H9 (cell line): Measurements from ENCODE around the gene ARHGAP24. TPM values are rescaled to one million over a fixed set of nuclear protein-coding genes. Genes with fewer than 3 reads are reported as not detected.

Experiments
- DNase-seq: peaks from one replicate; pipeline ENCODE4 v3.0.0-alpha.2; 2017
- H2AFZ ChIP-seq: one replicate; pipeline ENCODE4 v1.6.1; 2013; ENCODE audit warnings: mild to moderate bottlenecking, low read length, control low read depth, moderate library complexity
- H2AK5ac ChIP-seq: 2 replicates; pipeline ENCODE4 v1.6.1; 2013; ENCODE audit warnings: low read length, control low read depth, mixed read lengths; ENCODE audit not compliant: insufficient read length
- H2BK120ac ChIP-seq: one replicate; pipeline ENCODE4 v1.6.1; 2013; ENCODE audit warnings: low read depth, mild to moderate bottlenecking, low read length, control low read depth, inconsistent platforms; ENCODE audit not compliant: poor library complexity, severe bottlenecking
- H2BK12ac ChIP-seq: 2 replicates; pipeline ENCODE4 v1.6.1; 2013; ENCODE audit warnings: low read length, control low read depth, mixed read lengths, low read depth; ENCODE audit not compliant: insufficient read length
- H2BK15ac ChIP-seq: 2 replicates; pipeline ENCODE4 v1.6.1; 2013; ENCODE audit warnings: low read depth, low read length, control low read depth
- H2BK20ac ChIP-seq: one replicate; pipeline ENCODE4 v1.6.1; 2013; ENCODE audit warnings: low read depth, mild to moderate bottlenecking, low read length, control low read depth, inconsistent platforms; ENCODE audit not compliant: poor library complexity, severe bottlenecking
- H2BK5ac ChIP-seq: 2 replicates; pipeline ENCODE4 v1.6.1; 2013; ENCODE audit warnings: low read length, control low read depth, mixed read lengths; ENCODE audit not compliant: insufficient read length
- H3K14ac ChIP-seq: 2 replicates; pipeline ENCODE4 v1.6.1; 2013; ENCODE audit warnings: low read length, control low read depth; ENCODE audit not compliant: insufficient read depth
- H3K18ac ChIP-seq: 2 replicates; pipeline ENCODE4 v1.6.1; 2013; ENCODE audit warnings: low read depth, mild to moderate bottlenecking, mixed read lengths, low read length, control low read depth; ENCODE audit not compliant: insufficient read length
- H3K23ac ChIP-seq: 2 replicates; pipeline ENCODE4 v1.6.1; 2013; ENCODE audit warnings: low read length, control low read depth, mixed read lengths, low read depth; ENCODE audit not compliant: insufficient read length
- H3K23me2 ChIP-seq: 2 replicates; pipeline ENCODE4 v1.6.1; 2013; ENCODE audit warnings: low read depth, mild to moderate bottlenecking, mixed read lengths, low read length, control low read depth; ENCODE audit not compliant: insufficient read length, poor library complexity, severe bottlenecking
- H3K27ac ChIP-seq: 2 replicates; pipeline ENCODE4 v1.5.1; 2013; ENCODE audit warnings: low read length, control low read depth, mixed read lengths, low read depth; ENCODE audit not compliant: insufficient read length
- H3K27me3 ChIP-seq: 2 replicates; pipeline ENCODE4 v1.6.1; 2013; ENCODE audit warnings: low read length, control low read depth, inconsistent platforms; ENCODE audit not compliant: insufficient read depth
- H3K4ac ChIP-seq: 2 replicates; pipeline ENCODE4 v1.6.1; 2013; ENCODE audit warnings: low read depth, mild to moderate bottlenecking, control low read depth, inconsistent platforms, low read length, moderate library complexity
- H3K4me1 ChIP-seq: 2 replicates; pipeline ENCODE4 v1.6.1; 2013; ENCODE audit warnings: low read length, control low read depth, inconsistent platforms; ENCODE audit not compliant: insufficient read depth
- H3K4me2 ChIP-seq: 2 replicates; pipeline ENCODE4 v1.6.1; 2013; ENCODE audit warnings: low read length, control low read depth, mixed read lengths; ENCODE audit not compliant: insufficient read length, insufficient read depth
- H3K56ac ChIP-seq: 2 replicates; pipeline ENCODE4 v1.6.1; 2013; ENCODE audit warnings: low read depth, mild to moderate bottlenecking, mixed read lengths, low read length, control low read depth; ENCODE audit not compliant: insufficient read length
- H3K79me1 ChIP-seq: 2 replicates; pipeline ENCODE4 v1.6.1; 2013; ENCODE audit warnings: low read depth, mild to moderate bottlenecking, moderate library complexity, low read length, control low read depth, inconsistent platforms; ENCODE audit not compliant: insufficient read depth, poor library complexity, severe bottlenecking
- H3K79me2 ChIP-seq: 2 replicates; pipeline ENCODE4 v1.6.1; 2013; ENCODE audit warnings: low read length, control low read depth, inconsistent platforms; ENCODE audit not compliant: insufficient read depth
- H3K9ac ChIP-seq: 2 replicates; pipeline ENCODE4 v1.6.1; 2013; ENCODE audit warnings: low read length, control low read depth, mixed read lengths; ENCODE audit not compliant: insufficient read length; ENCODE audit errors: extremely low read depth
- H3K9me3 ChIP-seq: one replicate; pipeline ENCODE4 v1.6.1; 2013; ENCODE audit warnings: low read depth, low read length, inconsistent platforms; ENCODE audit not compliant: control insufficient read depth
- H3T11ph ChIP-seq: one replicate; pipeline ENCODE4 v1.6.1; 2013; ENCODE audit warnings: mild to moderate bottlenecking, low read length, control low read depth, inconsistent platforms
- H4K20me1 ChIP-seq: one replicate; pipeline ENCODE4 v1.6.1; 2013; ENCODE audit not compliant: control insufficient read depth, insufficient read length, insufficient read depth
- H4K5ac ChIP-seq: 2 replicates; pipeline ENCODE4 v1.6.1; 2013; ENCODE audit warnings: low read depth, mild to moderate bottlenecking, mixed read lengths, low read length, control low read depth; ENCODE audit not compliant: insufficient read length
- H4K8ac ChIP-seq: replicated peaks from 2 replicates; pipeline ENCODE4 v1.6.1; 2013; ENCODE audit warnings: low read length, control low read depth, mixed read lengths, low read depth; ENCODE audit not compliant: insufficient read length
- H4K91ac ChIP-seq: 2 replicates; pipeline ENCODE4 v1.6.1; 2013; ENCODE audit warnings: low read depth, mild to moderate bottlenecking, moderate library complexity, mixed read lengths, low read length, control low read depth; ENCODE audit not compliant: insufficient read length
- H3K27ac Mint-ChIP-seq, 3 experiments: 2 replicates in 2 of 3; 3 replicates in 1 of 3; pipeline ENCODE4 v1.8.0; 2020 to 2021; ENCODE audit warnings: mixed read lengths in 3 of 3, mild to moderate bottlenecking in 1 of 3, moderate library complexity in 1 of 3
- H3K27me3 Mint-ChIP-seq: 2 replicates; pipeline ENCODE4 v1.8.0; 2021; ENCODE audit warnings: low read depth, mild to moderate bottlenecking, moderate library complexity, mixed read lengths
- H3K36me3 Mint-ChIP-seq, 3 experiments: 2 replicates in 2 of 3; 3 replicates in 1 of 3; pipeline ENCODE4 v1.8.0; 2020 to 2021; ENCODE audit warnings: low read depth in 3 of 3, mixed read lengths in 3 of 3; ENCODE audit not compliant: insufficient read depth in 1 of 3
- H3K4me1 Mint-ChIP-seq, 2 experiments: 2 replicates each; pipeline ENCODE4 v1.8.0; 2020; ENCODE audit warnings: mixed read lengths in 2 of 2
- H3K4me3 Mint-ChIP-seq, 2 experiments: 2 replicates in 1 of 2; 3 replicates in 1 of 2; pipeline ENCODE4 v1.8.0; 2020 to 2021; ENCODE audit warnings: mild to moderate bottlenecking in 2 of 2, mixed read lengths in 2 of 2, moderate library complexity in 1 of 2
- H3K9me3 Mint-ChIP-seq, 2 experiments: 2 replicates in 1 of 2; 3 replicates in 1 of 2; pipeline ENCODE4 v1.8.0; 2020; ENCODE audit warnings: mild to moderate bottlenecking in 2 of 2, mixed read lengths in 2 of 2, moderate library complexity in 1 of 2
- CTCF ChIP-seq: fragments of 200-600 bp; sonication (generic); conservative IDR thresholded peaks from 3 replicates; pipeline ENCODE4 v1.8.0; 2021; ENCODE audit warnings: antibody characterized with exemption, mild to moderate bottlenecking
- WGBS: extraction: QIAGEN DNeasy Blood & Tissue Kit; methylation state at CpG from one replicate; pipeline ENCODE4 v1.1.7; 2013; ENCODE audit warnings: missing lambda C conversion rate, low lambda C conversion rate, mixed read lengths; ENCODE audit not compliant: insufficient read length; ENCODE audit errors: extremely low coverage; 5-methylcytosine and 5-hydroxymethylcytosine counted together
- total RNA-seq: library from RNA; stranded (reverse); gene quantifications from 2 replicates; pipeline ENCODE4 v1.2.1, GENCODE V29; 2021

ARHGAP24 gene
- total RNA-seq, 1 experiment from 2014 or later = 0.37 TPM

GRCh38 chr4:85777908-85778631, 303.1 kb downstream of the ARHGAP24 start:
- no peak overlapping the region for H2BK12ac ChIP-seq
- no peak overlapping the region for H2AK5ac ChIP-seq
- H3K9me3 Mint-ChIP-seq = peaks cover 0 to 3% of the 10 kb centered on the region in 2 experiments; a peak in 2 of 5 replicates
- H4K20me1 ChIP-seq = no peaks in the 10 kb centered on the region
- H3K4me3 Mint-ChIP-seq = no peak overlapping the region; a peak in 1 of 5 replicates
- no peak overlapping the region for H2BK15ac ChIP-seq
- H3K14ac ChIP-seq = no peak overlapping the region
- no peak overlapping the region for H3K4ac ChIP-seq
- H3K27ac Mint-ChIP-seq = no peak overlapping the region
- H3K27me3 ChIP-seq = no peaks in the 10 kb centered on the region
- H3K18ac ChIP-seq = no peak overlapping the region
- DNase-seq = no peak
- peaks cover 0 to 2% (median 0%) of the 10 kb centered on the region in 3 experiments; a peak in 2 of 7 replicates for H3K36me3 Mint-ChIP-seq
- H3K4me1 ChIP-seq = peaks cover 3% of the 10 kb centered on the region; the same call in 1 of the 2 replicates
- H4K91ac ChIP-seq = no peak overlapping the region
- H3K9ac ChIP-seq = no peak overlapping the region
- H3K9me3 ChIP-seq = no peaks in the 10 kb centered on the region
- H3K56ac ChIP-seq = no peak overlapping the region
- H2BK120ac ChIP-seq = no peak overlapping the region
- no peak overlapping the region for H4K5ac ChIP-seq
- no peaks in the 10 kb centered on the region for H3K79me1 ChIP-seq
- no peaks in the 10 kb centered on the region for H3K27me3 Mint-ChIP-seq
- H3K4me2 ChIP-seq = no peak overlapping the region
- H4K8ac ChIP-seq = no peak overlapping the region
- TF ChIP-seq CTCF = no peak
- H2BK5ac ChIP-seq = no peak overlapping the region
- WGBS = no CpG with 5 or more reads among the region's 3 CpGs
- peaks cover 27 to 28% of the 10 kb centered on the region in 2 experiments for H3K4me1 Mint-ChIP-seq
- H3K23ac ChIP-seq = no peak overlapping the region
- no peak overlapping the region for H3K27ac ChIP-seq
- no peak overlapping the region for H3T11ph ChIP-seq
- H3K23me2 ChIP-seq = no peaks in the 10 kb centered on the region
- H2BK20ac ChIP-seq = no peak overlapping the region
- no peak overlapping the region for H2AFZ ChIP-seq
- no peaks in the 10 kb centered on the region for H3K79me2 ChIP-seq
